ENCODE data around the gene DENND6B.

DENND6B gene

GRCh38 chr22:50286701-50287318 lies 40.0 kb downstream of the DENND6B start (continued):
- TF ChIP-seq SNAI2 (CRISPR knock-in tag; IDR thresholded peaks at IDR 0.05) (no peak), TCF4 (CRISPR knock-in tag; IDR thresholded peaks at IDR 0.05; ENCODE audit: borderline replicate concordance) (no peak), CSRNP3 (CRISPR knock-in tag; IDR thresholded peaks at IDR 0.05) (no peak), ISL1 (CRISPR knock-in tag; IDR thresholded peaks at IDR 0.05) (no peak), ZFP3 (CRISPR knock-in tag; IDR thresholded peaks at IDR 0.05) (no peak)

GRCh38 chr22:50286275-50286674 lies 40.5 kb downstream of the DENND6B start:
- no peak for TF ChIP-seq ZFP30 (CRISPR knock-in tag; IDR thresholded peaks at IDR 0.05)
- no peak for TF ChIP-seq ZC3H10 (CRISPR knock-in tag; IDR thresholded peaks at IDR 0.05)
- no peak for TF ChIP-seq OSR1 (CRISPR knock-in tag; IDR thresholded peaks at IDR 0.05)
- no peak for TF ChIP-seq ISL1 (CRISPR knock-in tag; IDR thresholded peaks at IDR 0.05)
- no peak for TF ChIP-seq PPARA (CRISPR knock-in tag; IDR thresholded peaks at IDR 0.05; ENCODE audit: borderline replicate concordance)
- no peak for TF ChIP-seq ZNF565 (CRISPR knock-in tag; conservative IDR thresholded peaks at IDR 0.05; ENCODE audit: low read depth)
- TF ChIP-seq RARB (CRISPR knock-in tag; IDR thresholded peaks at IDR 0.05), result no peak
- no peak for TF ChIP-seq CSDC2 (CRISPR knock-in tag; IDR thresholded peaks at IDR 0.05)
- no peak for TF ChIP-seq PATZ1 (CRISPR knock-in tag; IDR thresholded peaks at IDR 0.05; ENCODE audit: borderline replicate concordance)
- no peak for TF ChIP-seq GLIS3 (CRISPR knock-in tag; IDR thresholded peaks at IDR 0.05)
- no peak for TF ChIP-seq POU6F1 (CRISPR knock-in tag; IDR thresholded peaks at IDR 0.05; ENCODE audit: borderline replicate concordance, low read depth)
- TF ChIP-seq TOX (CRISPR knock-in tag; IDR thresholded peaks at IDR 0.05; ENCODE audit: borderline replicate concordance), result no peak
- TF ChIP-seq ZFP3 (CRISPR knock-in tag; IDR thresholded peaks at IDR 0.05), result no peak
- no peak for TF ChIP-seq TCF4 (CRISPR knock-in tag; IDR thresholded peaks at IDR 0.05; ENCODE audit: borderline replicate concordance)
- TF ChIP-seq TSHZ2 (CRISPR knock-in tag; IDR thresholded peaks at IDR 0.05), result no peak
- ATAC-seq, result no peak

- no peak for ATAC-seq
- no peak for TF ChIP-seq POU6F1 (CRISPR knock-in tag; IDR thresholded peaks at IDR 0.05; ENCODE audit: borderline replicate concordance, low read depth)
- TF ChIP-seq TSHZ2 (CRISPR knock-in tag; IDR thresholded peaks at IDR 0.05), result no peak
- TF ChIP-seq CREB5 (CRISPR knock-in tag; IDR thresholded peaks at IDR 0.05; ENCODE audit: low read depth), result no peak
- TF ChIP-seq ISL1 (CRISPR knock-in tag; IDR thresholded peaks at IDR 0.05), result no peak
- TF ChIP-seq ZC3H10 (CRISPR knock-in tag; IDR thresholded peaks at IDR 0.05), result no peak
- no peak for TF ChIP-seq ARNTL (CRISPR knock-in tag; IDR thresholded peaks at IDR 0.05; ENCODE audit: borderline replicate concordance, low read depth)
- TF ChIP-seq CSDC2 (CRISPR knock-in tag; IDR thresholded peaks at IDR 0.05), result no peak
- TF ChIP-seq TCF4 (CRISPR knock-in tag; IDR thresholded peaks at IDR 0.05; ENCODE audit: borderline replicate concordance), result no peak
- TF ChIP-seq ZNF565 (CRISPR knock-in tag; conservative IDR thresholded peaks at IDR 0.05; ENCODE audit: low read depth), result no peak
- TF ChIP-seq PATZ1 (CRISPR knock-in tag; IDR thresholded peaks at IDR 0.05; ENCODE audit: borderline replicate concordance), result no peak
- no peak for TF ChIP-seq ZFP30 (CRISPR knock-in tag; IDR thresholded peaks at IDR 0.05)
Measured at GRCh38 chr22:50285568-50286229, 41.1 kb downstream of the DENND6B start.
